ENCODE results near the gene ARPC1A. TPM values are rescaled to one million over a fixed set of nuclear protein-coding genes. Genes with fewer than 3 reads are reported as not detected.

The ARPC1A gene
- total RNA-seq, 1 experiment from 2014 or later, result 321 TPM

GRCh38 chr7:99387912-99388311 is 62.2 kb downstream of the ARPC1A start:
- DNase-seq (ENCODE audit: low read depth), result no peak

DNA sequence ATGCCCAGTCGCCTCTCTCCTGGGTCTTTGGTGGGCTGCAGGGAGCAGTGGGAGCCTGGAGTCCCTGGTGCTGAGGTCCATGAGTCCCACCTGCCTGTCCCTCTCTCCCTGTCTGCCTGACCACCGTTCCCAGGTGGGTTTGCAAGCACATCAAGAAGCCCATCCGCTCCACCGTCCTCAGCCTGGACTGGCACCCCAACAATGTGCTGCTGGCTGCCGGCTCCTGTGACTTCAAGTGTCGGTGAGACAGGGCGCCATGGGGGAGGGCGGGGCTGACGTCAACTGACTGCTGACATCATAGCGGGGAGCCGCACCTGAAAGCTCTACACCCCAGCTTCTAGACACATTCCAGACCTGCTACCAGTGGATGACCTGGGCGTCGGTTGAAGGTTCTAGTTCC is 64.1 kb downstream of the ARPC1A start:
- no peak for DNase-seq (ENCODE audit: low read depth)

GRCh38 chr7:99390941-99391602 is 65.4 kb downstream of the ARPC1A start:
- no peak for DNase-seq (ENCODE audit: low read depth)

DNA sequence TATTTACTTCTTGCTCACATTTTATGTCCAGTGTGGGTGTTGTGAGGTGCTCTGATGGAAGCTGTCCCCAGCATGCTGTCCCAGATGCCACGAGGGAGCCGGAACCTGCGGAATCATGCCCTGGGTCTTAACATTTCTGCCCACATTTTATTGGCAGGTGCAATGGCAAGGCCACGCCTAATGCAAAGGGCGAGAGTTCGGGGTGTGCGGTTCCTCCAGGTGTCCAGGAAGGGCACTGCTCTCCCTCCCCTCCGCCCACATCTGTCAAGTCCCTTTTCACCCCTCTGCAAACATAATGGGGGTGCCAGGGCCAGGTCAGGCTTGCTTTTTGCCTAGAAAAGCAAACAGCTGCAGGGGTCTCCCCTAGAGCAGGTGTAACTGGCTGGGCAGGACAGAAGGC is 66.3 kb downstream of the ARPC1A start:
- DNase-seq (ENCODE audit: low read depth), result no peak

DNA sequence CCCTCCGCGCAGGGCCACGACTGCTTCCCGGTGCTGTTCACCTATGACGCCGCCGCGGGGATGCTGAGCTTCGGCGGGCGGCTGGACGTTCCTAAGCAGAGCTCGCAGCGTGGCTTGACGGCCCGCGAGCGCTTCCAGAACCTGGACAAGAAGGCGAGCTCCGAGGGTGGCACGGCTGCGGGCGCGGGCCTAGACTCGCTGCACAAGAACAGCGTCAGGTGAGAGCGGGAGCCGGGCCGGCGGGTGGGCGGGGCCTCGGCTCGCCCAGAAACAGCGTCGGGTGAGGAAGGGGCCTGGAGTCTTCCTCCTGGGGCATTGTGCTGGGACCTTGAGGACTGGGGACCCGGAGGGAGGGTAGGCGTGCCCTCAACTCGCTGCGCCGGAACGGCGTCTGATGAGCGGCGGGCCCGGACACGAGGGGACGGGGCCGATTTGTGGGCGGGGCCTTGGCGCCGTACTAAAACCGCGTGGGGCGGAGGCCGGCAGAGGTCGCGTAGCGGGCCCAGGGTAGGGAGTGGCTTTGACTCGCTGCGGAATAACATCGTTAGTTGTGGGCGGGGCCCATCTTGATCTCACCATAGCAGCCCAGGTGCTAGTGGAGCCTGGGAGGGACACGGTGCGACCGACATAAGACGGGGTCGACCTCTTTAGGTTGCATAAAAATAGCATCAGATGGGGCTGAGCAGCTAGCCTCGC is 67.1 kb downstream of the ARPC1A start:
- no peak for DNase-seq (ENCODE audit: low read depth)

DNA sequence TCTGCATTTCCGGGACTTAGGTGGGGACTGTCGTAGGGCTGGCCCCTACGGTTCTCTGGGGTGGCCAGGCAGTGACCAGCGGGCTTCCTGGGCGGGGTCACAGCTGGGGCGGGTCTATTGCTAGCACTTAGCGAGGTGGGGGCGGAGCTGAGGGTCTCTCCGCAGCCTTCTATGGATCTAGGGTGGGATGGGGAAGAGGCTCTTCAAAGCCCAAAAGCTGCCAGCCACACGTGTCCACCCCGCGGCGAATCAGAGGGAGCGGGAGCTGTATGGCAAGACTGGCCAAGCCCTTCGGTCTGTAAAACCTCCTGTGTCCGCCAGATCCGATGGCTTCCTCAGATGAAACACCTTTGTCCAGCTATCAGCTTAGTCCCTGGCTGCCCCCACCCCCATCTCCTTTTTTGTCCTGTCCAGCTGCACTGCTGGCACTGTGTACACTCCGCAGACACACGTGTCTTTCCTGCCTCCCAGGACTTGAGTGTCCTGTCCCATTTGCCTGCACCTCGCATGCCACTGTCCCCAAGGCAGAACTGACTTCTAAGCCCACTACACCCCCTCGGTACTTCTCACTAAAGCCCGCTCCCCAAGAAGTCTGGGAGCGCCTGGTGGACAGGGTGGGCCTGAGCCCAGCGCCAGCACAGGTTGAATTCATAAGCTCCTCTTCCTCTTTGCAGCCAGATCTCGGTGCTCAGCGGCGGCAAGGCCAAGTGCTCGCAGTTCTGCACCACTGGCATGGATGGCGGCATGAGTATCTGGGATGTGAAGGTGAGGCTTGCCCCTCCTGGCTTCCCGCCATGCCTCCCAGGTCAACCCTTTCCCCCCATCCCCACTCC is 67.9 kb downstream of the ARPC1A start:
- no peak for DNase-seq (ENCODE audit: low read depth)

DNA sequence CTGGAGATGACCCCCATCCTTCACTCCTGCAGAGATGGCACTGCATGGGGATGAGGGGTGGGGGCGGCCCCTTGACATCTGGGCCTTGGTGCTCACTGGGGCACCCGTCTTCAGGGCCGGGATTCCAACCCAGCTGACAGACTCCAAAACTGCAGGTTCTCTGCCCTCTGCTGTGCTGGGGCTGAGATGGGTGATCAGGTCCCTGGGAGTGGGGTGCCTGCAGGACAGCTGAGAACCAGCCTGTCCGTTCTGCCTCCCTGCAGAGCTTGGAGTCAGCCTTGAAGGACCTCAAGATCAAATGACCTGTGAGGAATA is 68.4 kb downstream of the ARPC1A start:
- no peak for DNase-seq (ENCODE audit: low read depth)

GRCh38 chr7:99395616-99396327 is 70.1 kb downstream of the ARPC1A start:
- no peak for DNase-seq (ENCODE audit: low read depth)

DNA sequence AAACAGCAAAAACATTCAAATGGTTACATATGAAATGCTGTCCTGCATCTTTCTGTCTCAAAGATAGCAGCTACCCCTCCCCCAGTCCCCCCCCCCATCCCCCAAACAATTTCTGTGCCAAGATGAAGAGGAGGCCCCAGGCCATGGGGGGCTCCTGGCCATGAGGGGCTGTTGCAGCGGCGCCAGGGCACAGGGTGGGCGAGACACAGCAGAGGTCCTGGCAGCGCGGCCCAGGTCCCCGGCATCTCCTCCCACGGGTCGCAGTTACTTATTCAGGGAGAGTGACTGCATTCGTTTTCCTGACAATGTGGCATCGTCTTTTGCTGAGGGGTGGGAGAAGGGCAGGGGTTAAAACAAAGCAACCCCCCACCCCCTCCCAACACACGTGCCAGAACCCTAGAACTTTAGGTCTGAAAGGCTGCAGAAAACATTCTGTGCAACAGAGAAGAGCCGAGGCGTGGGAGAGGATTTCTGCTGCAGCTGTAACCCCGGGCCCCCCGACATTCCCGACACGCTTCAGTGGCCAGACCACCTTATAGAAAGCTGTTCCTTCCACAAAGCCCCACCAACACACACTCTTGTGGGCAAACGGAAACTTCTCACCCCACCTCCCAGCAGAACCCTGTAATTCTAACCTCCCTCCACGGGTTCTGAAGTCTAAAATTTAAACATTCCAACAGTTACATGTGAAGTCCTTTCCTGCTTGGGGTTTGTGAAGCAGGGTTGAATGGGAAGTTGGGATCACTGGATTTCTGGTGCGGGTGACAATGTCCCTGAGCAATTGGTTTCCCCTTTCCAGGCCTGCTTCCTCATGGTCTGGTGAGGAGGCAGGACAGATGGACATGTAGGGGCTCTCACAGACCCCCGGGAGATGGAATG is 71.0 kb downstream of the ARPC1A start:
- DNase-seq (ENCODE audit: low read depth), result no peak

DNA sequence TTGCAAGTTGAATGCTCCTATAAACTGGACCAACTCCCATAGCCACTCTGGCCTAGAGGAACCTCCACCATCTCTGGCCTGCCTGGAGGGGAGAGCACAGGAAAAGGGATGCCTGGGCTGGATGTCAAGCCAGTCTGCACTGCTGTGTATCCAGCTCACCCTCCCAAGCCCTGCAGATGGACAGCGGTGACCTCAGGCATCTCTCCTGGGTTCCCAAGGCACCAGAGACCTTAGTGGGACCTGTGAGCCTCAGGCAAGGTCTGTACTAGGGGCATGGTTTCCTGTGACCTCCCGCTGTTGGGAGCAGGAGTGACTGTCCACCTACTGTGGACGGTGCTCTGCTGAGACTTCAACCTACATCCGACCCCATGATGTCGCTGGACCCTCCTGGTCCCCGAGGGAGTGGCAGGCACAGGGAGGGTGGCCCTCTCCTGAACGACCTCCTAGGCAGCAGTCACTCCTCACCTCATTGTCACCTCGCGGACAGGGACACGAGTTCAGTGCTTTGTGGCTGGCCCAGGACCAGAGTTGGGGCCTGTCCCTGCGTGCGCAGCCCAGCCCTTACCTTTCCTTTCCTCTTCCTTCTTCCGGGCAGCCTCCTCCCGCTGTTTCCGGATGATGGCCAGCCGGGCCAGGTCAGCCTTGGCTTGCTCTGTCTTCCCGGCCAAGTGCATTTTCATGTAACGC is 71.7 kb downstream of the ARPC1A start:
- no peak for DNase-seq (ENCODE audit: low read depth)

DNA sequence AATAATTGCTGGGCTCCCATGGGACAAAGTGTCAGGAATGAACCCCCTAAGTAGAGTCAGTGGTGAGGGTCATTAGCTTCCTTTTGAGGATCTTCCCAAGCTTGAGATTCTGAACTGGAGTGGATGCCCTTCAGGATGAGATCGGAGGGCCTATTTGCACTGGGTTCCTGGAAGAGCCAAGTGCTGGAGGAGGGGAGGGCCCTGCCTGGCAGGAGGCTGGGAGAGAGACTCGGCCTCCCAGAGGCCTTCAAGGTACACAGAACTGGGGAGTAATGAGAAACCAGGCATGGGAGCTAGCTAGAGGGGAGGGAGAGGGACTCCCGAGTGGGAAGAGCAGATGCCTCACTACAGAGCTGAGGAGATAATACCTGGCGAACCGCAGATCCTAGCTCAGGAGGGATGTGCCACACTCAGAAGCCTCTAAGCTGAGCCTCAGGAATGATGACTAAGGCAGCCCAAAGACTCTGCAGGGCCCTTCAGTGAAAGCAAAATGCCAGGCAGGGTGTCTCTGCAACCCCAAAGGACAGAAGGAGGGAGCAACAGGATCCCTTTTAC is 73.3 kb downstream of the ARPC1A start:
- DNase-seq (ENCODE audit: low read depth), result no peak

DNA sequence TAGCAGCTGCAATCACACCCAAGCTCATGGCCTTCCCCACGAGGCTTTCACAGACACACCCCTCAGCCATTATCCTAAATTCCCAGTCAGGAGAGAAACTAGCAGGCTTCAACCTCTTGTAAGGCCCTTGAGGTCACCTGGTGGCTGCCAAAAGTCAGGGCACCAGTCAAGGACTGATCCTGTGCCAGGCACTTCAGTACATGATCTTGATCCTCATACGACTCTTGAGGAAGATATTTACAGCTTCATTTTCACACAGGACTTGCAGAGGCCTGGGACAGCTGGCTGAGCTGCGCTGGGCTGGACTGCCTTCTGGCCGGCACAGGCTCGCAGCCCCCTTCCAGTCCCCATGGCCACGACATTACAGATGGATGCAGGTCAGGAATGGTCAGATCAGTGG is 73.9 kb downstream of the ARPC1A start:
- DNase-seq (ENCODE audit: low read depth), result no peak

GRCh38 chr7:99402854-99403253 is 77.2 kb downstream of the ARPC1A start:
- DNase-seq (ENCODE audit: low read depth), result no peak

DNA sequence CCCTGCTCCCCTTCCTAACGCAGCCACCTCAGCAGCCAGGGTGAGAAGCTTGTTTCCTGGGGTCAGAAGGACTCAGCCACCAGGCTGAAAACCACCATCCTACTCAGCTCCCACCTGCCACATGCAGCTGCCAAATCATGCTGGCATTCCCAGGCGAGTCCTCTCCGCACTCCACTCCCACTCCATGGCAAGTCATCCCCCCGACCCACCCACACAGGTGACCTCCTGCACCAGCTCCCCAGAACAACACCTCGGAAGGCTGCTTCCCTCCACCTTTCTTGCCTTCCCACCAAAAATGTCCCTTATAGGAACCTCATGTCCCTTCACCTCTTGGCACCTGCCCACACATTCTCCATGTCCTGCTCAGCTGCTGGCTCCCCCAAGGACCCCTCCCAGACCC is 78.1 kb downstream of the ARPC1A start:
- DNase-seq (ENCODE audit: low read depth), result no peak

GRCh38 chr7:99404235-99404976 is 78.7 kb downstream of the ARPC1A start:
- DNase-seq (ENCODE audit: low read depth), result peak; percentile 70

DNA sequence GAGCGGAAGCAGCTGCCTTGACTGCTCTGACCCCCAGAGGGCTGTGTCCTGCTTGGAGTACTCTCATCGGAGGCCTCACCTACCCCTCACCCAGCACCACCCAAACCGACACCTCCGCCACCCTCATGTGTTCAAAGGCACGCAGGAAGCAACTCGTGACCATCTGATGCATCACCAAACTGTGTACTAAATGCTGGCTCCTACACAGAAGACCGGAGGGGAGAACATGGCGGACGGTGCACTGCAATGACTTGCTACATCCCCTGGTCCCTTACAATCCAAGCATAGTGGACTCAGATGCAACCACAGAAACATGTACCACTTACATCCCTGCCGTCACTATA is 79.3 kb downstream of the ARPC1A start:
- no peak for DNase-seq (ENCODE audit: low read depth)

GRCh38 chr7:99406557-99406956 is 80.9 kb downstream of the ARPC1A start:
- no peak for DNase-seq (ENCODE audit: low read depth)

DNA sequence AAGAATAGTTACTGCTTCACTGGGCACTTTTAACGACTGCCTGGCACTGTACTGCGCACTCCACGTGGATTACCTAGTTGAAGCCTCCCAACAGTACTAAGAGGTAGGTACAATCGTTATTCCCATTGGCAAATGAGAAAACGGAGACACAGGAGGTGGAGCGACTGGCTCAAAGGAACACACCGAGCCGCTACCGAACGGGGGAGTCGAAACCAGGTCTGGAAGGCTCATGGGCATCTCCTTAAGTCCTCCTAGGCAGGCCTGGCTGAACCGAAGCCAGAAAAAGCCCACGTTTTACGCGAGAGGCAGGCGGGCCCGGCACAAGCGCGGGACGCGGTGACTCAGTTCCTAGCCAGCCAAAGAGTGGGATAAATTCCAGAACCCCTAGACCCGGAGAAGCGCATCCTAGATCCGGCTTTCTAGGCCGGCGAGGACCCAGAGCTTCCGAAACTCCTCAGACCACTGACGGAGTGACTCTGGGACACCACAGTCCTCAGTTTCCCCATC is 82.2 kb downstream of the ARPC1A start:
- DNase-seq (ENCODE audit: low read depth), result peak; percentile 70

All from LHCN-M2 (cell line).